Fibroblast of lung (primary cell): ENCODE measurements around the gene NUP155. TPM values are rescaled to one million over a fixed set of nuclear protein-coding genes. Genes with fewer than 3 reads are reported as not detected.
A peak's percentile ranks its signal among the peaks of the same experiment; 100 is the strongest.

Experiments
- DNase-seq, 2 donors: peaks; one replicate each; pipeline versions ENCODE4 v3.0.0 to v3.0.0-alpha.2; 2010; ENCODE audit warnings: low read depth in 2 of 2
- H2AFZ ChIP-seq: 2 replicates; pipeline ENCODE4 v1.5.1; 2012; ENCODE audit warnings: low read length, control low read depth, inconsistent platforms
- H3K27ac ChIP-seq: 2 replicates; pipeline ENCODE4 v1.5.1; 2011; ENCODE audit warnings: low read length, control low read depth; ENCODE audit not compliant: insufficient read depth
- H3K27me3 ChIP-seq: 2 replicates; pipeline ENCODE4 v1.5.1; 2011; ENCODE audit warnings: mild to moderate bottlenecking, low read length; ENCODE audit not compliant: control insufficient read depth, insufficient read depth
- H3K36me3 ChIP-seq: 2 replicates; pipeline ENCODE4 v1.5.1; 2011; ENCODE audit warnings: low read length; ENCODE audit not compliant: control insufficient read depth, insufficient read depth
- H3K4me1 ChIP-seq: 2 replicates; pipeline ENCODE4 v1.5.1; 2011; ENCODE audit warnings: low read length; ENCODE audit not compliant: control insufficient read depth, insufficient read depth; ENCODE audit errors: extremely low read depth
- H3K4me2 ChIP-seq: 2 replicates; pipeline ENCODE4 v1.5.1; 2011; ENCODE audit warnings: low read length, control low read depth; ENCODE audit not compliant: insufficient read depth; ENCODE audit errors: extremely low read depth
- H3K4me3 ChIP-seq, 4 experiments: fragments of 200-600 bp in 1 of 4; sonication (generic) in 1 of 4; replicated peaks in 1 of 4; 2 replicates each; pipeline ENCODE4 v1.5.1; 2011 to 2016; ENCODE audit warnings: low read length in 4 of 4, low read depth in 3 of 4, mild to moderate bottlenecking in 3 of 4, control low read depth in 2 of 4, inconsistent platforms in 1 of 4, mixed read lengths in 1 of 4; ENCODE audit not compliant: insufficient read depth in 1 of 4; ENCODE audit errors: control extremely low read depth in 1 of 4
- H3K79me2 ChIP-seq: 2 replicates; pipeline ENCODE4 v1.5.1; 2012; ENCODE audit warnings: mild to moderate bottlenecking, low read length, inconsistent platforms; ENCODE audit not compliant: control insufficient read depth, insufficient read depth
- H3K9ac ChIP-seq: 2 replicates; pipeline ENCODE4 v1.5.1; 2011; ENCODE audit warnings: mild to moderate bottlenecking, low read length, control low read depth; ENCODE audit not compliant: insufficient read depth
- H3K9me3 ChIP-seq: 2 replicates; pipeline ENCODE4 v1.5.1; 2012; ENCODE audit warnings: low read depth, low read length; ENCODE audit not compliant: control insufficient read depth, insufficient read depth
- H4K20me1 ChIP-seq: 2 replicates; pipeline ENCODE4 v1.5.1; 2011; ENCODE audit warnings: low read length; ENCODE audit not compliant: control insufficient read depth, insufficient read depth; ENCODE audit errors: extremely low read depth
- CTCF ChIP-seq, 2 donors: IDR thresholded peaks in 1 of 2; conservative IDR thresholded peaks in 1 of 2; 1 replicate in 1 of 2; 2 replicates in 1 of 2; pipeline ENCODE4 v1.5.1; 2011 to 2012; ENCODE audit warnings: low read length in 2 of 2, control low read depth in 1 of 2, inconsistent platforms in 1 of 2, low read depth in 1 of 2, mild to moderate bottlenecking in 1 of 2
- EZH2 ChIP-seq: IDR thresholded peaks from 2 replicates; pipeline ENCODE4 v1.5.1; 2012; ENCODE audit warnings: low read length, control low read depth, mild to moderate bottlenecking; ENCODE audit errors: missing control alignments
- polyA plus RNA-seq, 2 donors: library from polyadenylated mRNA; depleted of rRNA in 1 of 2; stranded (reverse) in 1 of 2; unstranded in 1 of 2; fragments of >200 nt; gene quantifications; 2 replicates each; pipeline ENCODE4 v1.2.1, GENCODE V29; 2011 to 2012; ENCODE audit warnings: missing spikeins in 1 of 2
- total RNA-seq: library from RNA; depleted of rRNA; stranded (reverse); fragments of >200 nt; gene quantifications from 2 replicates; pipeline ENCODE4 v1.2.1, GENCODE V29; 2014

The NUP155 gene
- total and polyA plus RNA-seq, 2 donors (not counting 1 experiment from before 2014, with no cell fraction given) = 16.6 to 26.3 TPM

DNA sequence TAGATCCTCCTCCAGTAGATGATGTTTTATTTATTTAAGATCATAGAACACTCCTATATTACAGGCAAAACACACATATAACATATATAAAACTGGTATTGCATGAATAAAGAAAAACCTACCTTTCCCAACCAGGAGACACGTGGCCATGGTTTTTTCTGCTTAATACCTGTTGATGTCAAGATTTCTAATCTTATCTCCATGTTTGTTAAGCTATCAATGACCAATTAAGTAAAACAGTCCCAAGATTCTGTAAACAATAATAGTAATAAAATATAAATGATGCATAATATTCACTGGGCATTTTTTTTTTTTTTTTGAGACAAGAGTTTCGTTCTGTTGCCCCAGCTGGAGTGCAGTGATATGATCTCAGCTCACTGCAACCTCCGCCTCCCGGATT is 123.4 kb downstream of the NUP155 start:
- no peaks in the 10 kb centered on the region for H3K27me3 ChIP-seq
- H4K20me1 ChIP-seq = no peaks in the 10 kb centered on the region
- no peaks in the 10 kb centered on the region for H3K9me3 ChIP-seq
- H3K79me2 ChIP-seq = peaks cover 5% of the 10 kb centered on the region
- H2AFZ ChIP-seq = no peak overlapping the region
- TF ChIP-seq CTCF (conservative IDR thresholded peaks at IDR 0.05 in 1 of 2, IDR thresholded peaks at IDR 0.05 in 1 of 2; ENCODE audit: low read depth in 1 of 2, low read length in 2 of 2) (no peak), EZH2 (no peak)
- H3K4me2 ChIP-seq = peak overlapping the region; percentile 29
- H3K9ac ChIP-seq = no peak overlapping the region
- peaks cover 5% of the 10 kb centered on the region for H3K4me1 ChIP-seq
- DNase-seq = no peak
- H3K36me3 ChIP-seq = no peaks in the 10 kb centered on the region
- H3K4me3 ChIP-seq = no peak overlapping the region
- no peak overlapping the region for H3K27ac ChIP-seq

DNA sequence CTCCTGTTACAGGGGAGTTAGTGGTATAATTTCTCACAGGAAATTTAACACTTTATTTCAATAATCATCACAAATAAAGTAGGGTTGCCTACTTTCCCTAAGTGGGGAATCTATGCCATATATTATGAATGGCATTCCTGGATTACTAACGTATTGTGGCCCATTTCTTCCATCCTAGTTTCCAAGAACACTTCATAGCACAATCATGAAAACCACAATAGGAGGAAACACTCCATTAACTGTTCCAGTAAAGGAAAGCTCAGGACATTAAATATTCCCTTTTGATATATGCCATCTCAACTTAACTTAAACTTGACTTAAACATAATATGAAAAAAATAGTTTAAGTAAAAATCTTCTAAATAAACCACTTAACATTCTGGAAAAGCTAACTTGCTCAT is 123.9 kb downstream of the NUP155 start:
- H3K4me3 ChIP-seq = no peak overlapping the region
- H3K4me1 ChIP-seq = peaks cover 5% of the 10 kb centered on the region
- H3K9me3 ChIP-seq = no peaks in the 10 kb centered on the region
- H2AFZ ChIP-seq = no peak overlapping the region
- H3K79me2 ChIP-seq = peaks cover 5% of the 10 kb centered on the region
- no peak overlapping the region for H3K27ac ChIP-seq
- no peak overlapping the region for H3K9ac ChIP-seq
- no peaks in the 10 kb centered on the region for H4K20me1 ChIP-seq
- TF ChIP-seq CTCF (conservative IDR thresholded peaks at IDR 0.05 in 1 of 2, IDR thresholded peaks at IDR 0.05 in 1 of 2; ENCODE audit: low read depth in 1 of 2, low read length in 2 of 2) = no peak
- TF ChIP-seq EZH2 = no peak
- DNase-seq = peak in 1 of 2 donors; percentile 32
- no peaks in the 10 kb centered on the region for H3K27me3 ChIP-seq
- peak overlapping the region; percentile 29 for H3K4me2 ChIP-seq
- H3K36me3 ChIP-seq = no peaks in the 10 kb centered on the region

Other genes starting within 250 kb of the NUP155 start
- gene CPLANE1, start 121.7 kb downstream of the NUP155 start, total RNA-seq = 17.7 and 20.0 TPM in 2 replicates
- 10.0 and 15.3 TPM in 2 replicates for gene CPLANE1, start 121.7 kb downstream of the NUP155 start, polyA plus RNA-seq
- gene WDR70, start 8.2 kb upstream of the NUP155 start, total RNA-seq = 34.0 and 37.5 TPM in 2 replicates
- 27.6 and 31.4 TPM in 2 replicates for gene WDR70, start 8.2 kb upstream of the NUP155 start, polyA plus RNA-seq